B cell (primary cell): ENCODE results near the gene ZNF592. TPM values are rescaled to one million over a fixed set of nuclear protein-coding genes. Genes with fewer than 3 reads are reported as not detected.

Experiments used
- ATAC-seq: fragments of 200-7000 bp; cut with Tn5 transposase; one replicate; pipeline ENCODE4 v1.10.0; 2021; ENCODE audit warnings: low read depth, mild to moderate bottlenecking, moderate number of reproducible peaks, moderate library complexity
- CTCF ChIA-PET: fragments of 350-600 bp; sonication (Branson Sonifier 250); formaldehyde crosslinking; loops from one replicate; lab custom pipeline; 2021; ENCODE audit warnings: antibody characterized with exemption, inconsistent platforms; lab: Charles Lee
- POLR2A ChIA-PET: fragments of 350-600 bp; sonication (Branson Sonifier 250); formaldehyde crosslinking; loops from one replicate; lab custom pipeline; 2021; ENCODE audit warnings: antibody characterized with exemption; lab: Charles Lee
- DNase-seq: peaks from one replicate; pipeline ENCODE4 v3.0.0; 2013
- H2AFZ ChIP-seq: 2 replicates; pipeline ENCODE4 v1.6.1; 2012; ENCODE audit warnings: mild to moderate bottlenecking, low read depth, low read length; ENCODE audit not compliant: insufficient read depth, poor library complexity, severe bottlenecking
- H3K27ac ChIP-seq, 2 donors: 1 replicate in 1 of 2; 2 replicates in 1 of 2; pipeline ENCODE4 v1.5.1; 2012 to 2013; ENCODE audit warnings: low read length in 2 of 2, mild to moderate bottlenecking in 2 of 2, moderate library complexity in 1 of 2
- H3K27me3 ChIP-seq, 4 experiments: fragments of 200-600 bp in 1 of 4; sonication (generic) in 1 of 4; replicated peaks in 1 of 4; 1 replicate in 2 of 4; 2 replicates in 2 of 4; pipeline versions ENCODE4 v1.6.1 to v1.7.0; 2013 to 2016; ENCODE audit warnings: low read length in 3 of 4, mild to moderate bottlenecking in 2 of 4, mixed read lengths in 1 of 4, moderate library complexity in 1 of 4; ENCODE audit not compliant: insufficient read depth in 4 of 4, control insufficient read depth in 3 of 4; ENCODE audit errors: control extremely low read depth in 1 of 4
- H3K36me3 ChIP-seq, 2 experiments: replicated peaks in 1 of 2; 1 replicate in 1 of 2; 2 replicates in 1 of 2; pipeline versions ENCODE4 v1.6.1 to v1.7.1; 2013; ENCODE audit warnings: low read length in 1 of 2; ENCODE audit not compliant: insufficient read depth in 2 of 2, control insufficient read depth in 1 of 2; ENCODE audit errors: control extremely low read depth in 1 of 2, extremely low read depth in 1 of 2
- H3K4me1 ChIP-seq, 2 donors: fragments of 200-600 bp in 1 of 2; sonication (generic) in 1 of 2; 1 replicate in 1 of 2; 2 replicates in 1 of 2; pipeline versions ENCODE4 v1.5.1 to v1.6.1; 2013 to 2017; ENCODE audit warnings: low read length in 2 of 2; ENCODE audit not compliant: control insufficient read depth in 2 of 2, insufficient read depth in 2 of 2
- H3K4me2 ChIP-seq: replicated peaks from 2 replicates; pipeline ENCODE3; 2012; ENCODE audit warnings: mild to moderate bottlenecking, low read depth, low read length; ENCODE audit not compliant: poor library complexity, severe bottlenecking
- H3K4me3 ChIP-seq, 5 experiments: fragments of 200-600 bp in 1 of 5; sonication (generic) in 1 of 5; 1 replicate in 3 of 5; 2 replicates in 2 of 5; pipeline versions ENCODE4 v1.5.1 to v1.7.0; 2011 to 2016; ENCODE audit warnings: low read length in 4 of 5, mild to moderate bottlenecking in 4 of 5, low read depth in 2 of 5, control low read depth in 1 of 5, moderate library complexity in 1 of 5; ENCODE audit not compliant: insufficient read depth in 1 of 5; ENCODE audit errors: control extremely low read depth in 1 of 5, extremely low read depth in 1 of 5
- H3K79me2 ChIP-seq: fragments of 200-600 bp; sonication (generic); one replicate; pipeline ENCODE4 v1.6.0; 2016; ENCODE audit warnings: low read length; ENCODE audit not compliant: control insufficient read depth, insufficient read depth
- H3K9ac ChIP-seq: fragments of 200-600 bp; sonication (generic); 2 replicates; pipeline ENCODE4 v1.6.1; 2017; ENCODE audit warnings: mild to moderate bottlenecking, low read length, moderate library complexity
- H3K9me3 ChIP-seq, 3 donors: one replicate each; pipeline versions ENCODE4 v1.6.1 to v1.7.1; 2013; ENCODE audit warnings: low read length in 2 of 3; ENCODE audit not compliant: control insufficient read depth in 2 of 3, insufficient read depth in 1 of 3; ENCODE audit errors: control extremely low read depth in 1 of 3
- H4K20me1 ChIP-seq: 2 replicates; pipeline ENCODE4 v1.6.0; 2012; ENCODE audit warnings: mild to moderate bottlenecking, low read length; ENCODE audit not compliant: insufficient read depth, control insufficient read depth, poor library complexity, severe bottlenecking
- H3K27ac Mint-ChIP-seq: one replicate; pipeline ENCODE4 v1.8.0; 2021; ENCODE audit warnings: mixed read lengths
- H3K27me3 Mint-ChIP-seq: one replicate; pipeline ENCODE4 v1.8.0; 2021; ENCODE audit warnings: mixed read lengths
- H3K4me1 Mint-ChIP-seq: one replicate; pipeline ENCODE4 v1.8.0; 2021; ENCODE audit warnings: mixed read lengths
- H3K4me3 Mint-ChIP-seq: one replicate; pipeline ENCODE4 v1.8.0; 2021; ENCODE audit warnings: mixed read lengths
- H3K9me3 Mint-ChIP-seq: one replicate; pipeline ENCODE4 v1.8.0; 2022; ENCODE audit warnings: mixed read lengths; ENCODE audit not compliant: insufficient read depth
- CTCF ChIP-seq: fragments of 200-600 bp; IDR thresholded peaks from one replicate; pipeline ENCODE4 v1.8.0; 2022; ENCODE audit warnings: antibody characterized with exemption, mild to moderate bottlenecking
- EZH2 ChIP-seq: IDR thresholded peaks from 2 replicates; pipeline ENCODE4 v1.6.1; 2012; ENCODE audit warnings: borderline replicate concordance, low read depth, mild to moderate bottlenecking, moderate library complexity, low read length; ENCODE audit not compliant: insufficient read depth, poor library complexity, severe bottlenecking
- WGBS: methylation state at CpG from one replicate; pipeline ENCODE4 v1.1.5; 2013; ENCODE audit warnings: missing lambda C conversion rate; ENCODE audit not compliant: insufficient coverage; 5-methylcytosine and 5-hydroxymethylcytosine counted together
- intact Hi-C: fragments of 100-400 bp; cut with micrococcal nuclease; formaldehyde crosslinking; loops from one replicate; pipeline ENCODE4 v1.10.0; 2022
- polyA plus RNA-seq: library from polyadenylated mRNA; depleted of rRNA; stranded (reverse); fragments of >200 nt; gene quantifications from 2 replicates; pipeline ENCODE4 v1.2.3, GENCODE V29; 2012
- total RNA-seq, 2 donors: library from RNA; stranded (reverse); fragments of 120-200 nt in 1 of 2; gene quantifications; 1 replicate in 1 of 2; 2 replicates in 1 of 2; pipeline versions ENCODE4 v1.2.3 to v1.2.4, GENCODE V29; 2013 to 2022

ZNF592 gene
- total and polyA plus RNA-seq, 2 donors (not counting 1 experiment from before 2014, with no cell fraction given): 35.8 to 64.4 TPM

DNA sequence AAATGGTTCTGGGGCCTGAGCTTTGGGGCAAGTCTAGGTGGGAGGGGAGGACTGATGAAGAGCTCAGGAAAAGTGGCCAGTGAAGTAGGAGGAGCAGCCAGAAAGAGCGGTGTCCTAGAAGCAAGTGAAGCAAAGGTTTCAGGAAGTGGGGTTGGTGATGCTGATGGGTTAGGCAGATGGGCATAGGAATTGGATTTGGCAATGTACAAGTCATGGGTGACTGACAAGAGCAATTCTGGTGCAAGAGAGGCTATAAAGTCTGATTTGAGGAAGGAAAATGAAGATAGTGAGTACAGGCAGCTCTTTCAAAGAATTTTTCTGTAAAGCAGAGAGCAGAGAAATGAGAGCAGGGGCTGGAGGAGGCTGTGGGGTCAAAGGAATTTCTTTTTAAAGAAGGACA, 88.5 kb downstream of the ZNF592 start:
- H3K27ac Mint-ChIP-seq: no peak overlapping the region
- H3K4me1 ChIP-seq: no peaks in the 10 kb centered on the region
- ATAC-seq (no peak), DNase-seq (no peak)
- no peak overlapping the region for H3K4me2 ChIP-seq
- peaks cover 29% of the 10 kb centered on the region for H3K27me3 Mint-ChIP-seq
- no peak overlapping the region for H2AFZ ChIP-seq
- no peaks in the 10 kb centered on the region for H3K79me2 ChIP-seq
- H3K9me3 Mint-ChIP-seq: no peaks in the 10 kb centered on the region
- H3K4me1 Mint-ChIP-seq: no peaks in the 10 kb centered on the region
- H3K9me3 ChIP-seq: no peaks in the 10 kb centered on the region
- no peaks in the 10 kb centered on the region for H3K36me3 ChIP-seq
- ChIA-PET POLR2A (no interaction called here), CTCF (interaction anchor here (1.4 kb wide), 1 partner anchor 207 kb away, joined by 3 read pairs; no protein-coding TSS in a partner anchor)
- H3K27ac ChIP-seq: no peak overlapping the region
- H3K9ac ChIP-seq: no peak overlapping the region
- H3K27me3 ChIP-seq: no peaks in the 10 kb centered on the region
- H4K20me1 ChIP-seq: no peaks in the 10 kb centered on the region
- intact Hi-C loops: no loop called here
- no peak overlapping the region for H3K4me3 Mint-ChIP-seq
- TF ChIP-seq CTCF (no peak), EZH2 (no peak)
- whole genome bisulfite sequencing: 93% methylated on average over 1 of the region's 1 CpG
- no peak overlapping the region for H3K4me3 ChIP-seq

DNA sequence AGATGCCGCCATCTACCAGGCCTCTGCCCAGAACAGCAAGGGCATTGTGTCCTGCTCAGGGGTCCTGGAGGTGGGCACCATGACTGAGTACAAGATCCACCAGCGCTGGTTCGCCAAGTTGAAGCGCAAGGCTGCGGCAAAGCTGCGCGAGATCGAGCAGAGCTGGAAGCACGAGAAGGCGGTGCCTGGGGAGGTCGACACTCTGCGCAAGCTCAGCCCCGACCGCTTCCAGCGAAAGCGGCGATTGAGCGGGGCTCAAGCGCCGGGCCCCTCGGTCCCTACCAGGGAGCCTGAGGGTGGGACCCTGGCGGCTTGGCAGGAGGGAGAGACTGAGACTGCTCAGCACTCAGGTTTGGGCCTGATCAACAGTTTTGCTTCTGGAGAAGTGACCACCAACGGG, 91.3 kb downstream of the ZNF592 start:
- Histone ChIP-seq H3K27ac (no peak overlapping the region), H3K36me3 (no peaks in the 10 kb centered on the region), H3K9ac (no peak overlapping the region), H3K4me2 (no peak overlapping the region), H3K4me1 (no peaks in the 10 kb centered on the region), H3K79me2 (no peaks in the 10 kb centered on the region), H3K9me3 (no peaks in the 10 kb centered on the region), H4K20me1 (no peaks in the 10 kb centered on the region), H3K4me3 (no peak overlapping the region), H3K27me3 (no peaks in the 10 kb centered on the region), H2AFZ (no peak overlapping the region)
- no peak for DNase-seq
- 95% methylated on average over 23 of the region's 23 CpGs for WGBS
- H3K27ac Mint-ChIP-seq: no peak overlapping the region
- intact Hi-C loops: no loop called here
- CTCF ChIA-PET: no interaction called here
- no peak overlapping the region for H3K4me3 Mint-ChIP-seq
- ATAC-seq: no peak
- no peak for TF ChIP-seq EZH2
- no peak for TF ChIP-seq CTCF
- peaks cover 24% of the 10 kb centered on the region for H3K27me3 Mint-ChIP-seq
- H3K4me1 Mint-ChIP-seq: no peaks in the 10 kb centered on the region
- no peaks in the 10 kb centered on the region for H3K9me3 Mint-ChIP-seq
- POLR2A ChIA-PET: interaction anchor here (0.6 kb wide), 1 partner anchor 181 kb away, joined by 12 read pairs; no protein-coding TSS in a partner anchor
